IMR-90 (cell line): ENCODE data around the gene SPEF2. TPM values are rescaled to one million over a fixed set of nuclear protein-coding genes. Genes with fewer than 3 reads are reported as not detected.

Experiments
- ATAC-seq: fragments of 200-7000 bp; cut with Tn5 transposase; 2 replicates; pipeline ENCODE4 v1.9.1; 2020; ENCODE audit warnings: low read depth, mild to moderate bottlenecking, moderate library complexity
- BruUV-seq: library from RNA; stranded (reverse); fragments of 400-500 nt; replicated peaks from 2 replicates; lab custom pipeline; 2021; lab: Mats Ljungman, UMichigan
- CTCF ChIA-PET: fragments of 300-600 bp; formaldehyde crosslinking; extraction: SDS; loops from one replicate; lab custom pipeline; 2021; ENCODE audit warnings: antibody characterized with exemption; lab: Yijun Ruan, JAX
- POLR2A ChIA-PET: fragments of 300-600 bp; sonication (Branson Sonifier 250); formaldehyde crosslinking; loops from one replicate; lab custom pipeline; 2022; ENCODE audit warnings: antibody characterized with exemption; ENCODE audit not compliant: unreplicated experiment; lab: Charles Lee
- DNase-seq: peaks from one replicate; pipeline ENCODE4 v3.0.0; 2013
- H2AFZ ChIP-seq: replicated peaks from 2 replicates; pipeline ENCODE3; 2013; ENCODE audit warnings: low read length, mild to moderate bottlenecking; ENCODE audit not compliant: poor library complexity
- H2AK5ac ChIP-seq: 2 replicates; pipeline ENCODE4 v1.6.1; 2013; ENCODE audit warnings: low read depth, low read length, inconsistent platforms
- H2AK9ac ChIP-seq: replicated peaks from 2 replicates; pipeline ENCODE3; 2013; ENCODE audit warnings: mild to moderate bottlenecking, low read depth, low read length, moderate library complexity; ENCODE audit not compliant: poor library complexity
- H2BK120ac ChIP-seq: 2 replicates; pipeline ENCODE4 v1.6.1; 2013; ENCODE audit warnings: low read depth, low read length, inconsistent platforms
- H2BK15ac ChIP-seq: 3 replicates; pipeline ENCODE4 v1.6.1; 2013; ENCODE audit warnings: low read depth, low read length, inconsistent platforms
- H2BK20ac ChIP-seq: 2 replicates; pipeline ENCODE4 v1.6.1; 2013; ENCODE audit warnings: low read depth, mild to moderate bottlenecking, inconsistent platforms, low read length, moderate library complexity
- H2BK5ac ChIP-seq: 2 replicates; pipeline ENCODE4 v1.6.1; 2013; ENCODE audit warnings: mild to moderate bottlenecking, low read depth, low read length, inconsistent platforms; ENCODE audit not compliant: poor library complexity, severe bottlenecking
- H3K14ac ChIP-seq: replicated peaks from 2 replicates; pipeline ENCODE4 v1.6.1; 2013; ENCODE audit warnings: low read depth, low read length, inconsistent platforms
- H3K18ac ChIP-seq: 2 replicates; pipeline ENCODE4 v1.6.1; 2013; ENCODE audit warnings: low read depth, low read length, control low read depth
- H3K23ac ChIP-seq: 2 replicates; pipeline ENCODE4 v1.6.1; 2013; ENCODE audit warnings: low read depth, low read length, inconsistent platforms
- H3K27ac ChIP-seq: 2 replicates; pipeline ENCODE4 v1.5.1; 2013; ENCODE audit warnings: mild to moderate bottlenecking, control low read depth, low read length; ENCODE audit not compliant: insufficient read depth
- H3K27me3 ChIP-seq: 2 replicates; pipeline ENCODE4 v1.6.1; 2013; ENCODE audit warnings: low read length; ENCODE audit not compliant: control insufficient read depth, insufficient read depth
- H3K36me3 ChIP-seq: 2 replicates; pipeline ENCODE4 v1.6.1; 2013; ENCODE audit warnings: low read length, mixed read lengths; ENCODE audit not compliant: control insufficient read depth, insufficient read depth
- H3K4ac ChIP-seq: 2 replicates; pipeline ENCODE4 v1.6.1; 2013; ENCODE audit warnings: low read depth, low read length, inconsistent platforms
- H3K4me1 ChIP-seq: 2 replicates; pipeline ENCODE4 v1.6.1; 2013; ENCODE audit warnings: low read length, mixed read lengths; ENCODE audit not compliant: control insufficient read depth, insufficient read depth
- H3K4me2 ChIP-seq: 2 replicates; pipeline ENCODE4 v1.6.1; 2013; ENCODE audit warnings: low read depth, mild to moderate bottlenecking, control low read depth, low read length, moderate library complexity
- H3K4me3 ChIP-seq: 2 replicates; pipeline ENCODE4 v1.5.1; 2013; ENCODE audit warnings: low read depth, mild to moderate bottlenecking, control low read depth, low read length, moderate library complexity; ENCODE audit not compliant: insufficient read depth
- H3K56ac ChIP-seq: 2 replicates; pipeline ENCODE4 v1.6.1; 2013; ENCODE audit warnings: low read length, inconsistent platforms; ENCODE audit not compliant: insufficient read depth; ENCODE audit errors: extremely low read depth
- H3K79me1 ChIP-seq, 2 experiments: 2 replicates each; pipeline ENCODE4 v1.6.1; 2013; ENCODE audit warnings: low read length in 2 of 2, inconsistent platforms in 1 of 2, low read depth in 1 of 2
- H3K9ac ChIP-seq: 2 replicates; pipeline ENCODE4 v1.6.1; 2013; ENCODE audit warnings: low read depth, low read length, control low read depth
- H3K9me1 ChIP-seq: 2 replicates; pipeline ENCODE4 v1.6.1; 2013; ENCODE audit warnings: low read length, inconsistent platforms; ENCODE audit not compliant: insufficient read depth
- H3K9me3 ChIP-seq: 2 replicates; pipeline ENCODE4 v1.6.1; 2013; ENCODE audit warnings: low read length; ENCODE audit not compliant: control insufficient read depth, insufficient read depth
- H4K20me1 ChIP-seq: 2 replicates; pipeline ENCODE4 v1.6.1; 2013; ENCODE audit warnings: low read length, inconsistent platforms; ENCODE audit not compliant: insufficient read depth
- H4K5ac ChIP-seq: 2 replicates; pipeline ENCODE4 v1.6.1; 2013; ENCODE audit warnings: mild to moderate bottlenecking, low read depth, low read length, control low read depth
- H4K8ac ChIP-seq, 2 experiments: 2 replicates each; pipeline ENCODE4 v1.6.1; 2013; ENCODE audit warnings: low read depth in 2 of 2, low read length in 2 of 2, control low read depth in 1 of 2, inconsistent platforms in 1 of 2
- H4K91ac ChIP-seq: 2 replicates; pipeline ENCODE4 v1.6.1; 2013; ENCODE audit warnings: low read depth, low read length, inconsistent platforms; ENCODE audit not compliant: insufficient read depth
- BHLHE40 ChIP-seq: fragments of 150-350 bp; IDR thresholded peaks from 2 replicates; pipeline ENCODE4 v1.6.1; 2016; ENCODE audit warnings: mild to moderate bottlenecking, low read depth, low read length
- CEBPB ChIP-seq: IDR thresholded peaks from 2 replicates; pipeline ENCODE4 v1.6.1; 2012; ENCODE audit warnings: low read depth, low read length, improper control_type of control experiment
- CHD1 ChIP-seq: IDR thresholded peaks from 2 replicates; pipeline ENCODE4 v1.6.1; 2012; ENCODE audit warnings: low read depth, low read length, improper control_type of control experiment
- CTCF ChIP-seq: conservative IDR thresholded peaks from 2 replicates; pipeline ENCODE4 v1.5.1; 2012; ENCODE audit warnings: mild to moderate bottlenecking, low read depth, low read length, improper control_type of control experiment
- ELK1 ChIP-seq: fragments of 150-350 bp; IDR thresholded peaks from 2 replicates; pipeline ENCODE4 v1.6.1; 2016; ENCODE audit warnings: low read depth, mild to moderate bottlenecking, low read length, moderate library complexity, borderline replicate concordance
- FOS ChIP-seq: fragments of 150-350 bp; IDR thresholded peaks from 2 replicates; pipeline ENCODE4 v1.6.1; 2016; ENCODE audit warnings: low read depth, low read length
- MAFK ChIP-seq: IDR thresholded peaks from 2 replicates; pipeline ENCODE4 v1.6.1; 2012; ENCODE audit warnings: low read depth, low read length, improper control_type of control experiment
- MAZ ChIP-seq: IDR thresholded peaks from 2 replicates; pipeline ENCODE4 v1.6.1; 2012; ENCODE audit warnings: low read depth, mild to moderate bottlenecking, low read length, improper control_type of control experiment, moderate library complexity, borderline replicate concordance
- MXI1 ChIP-seq: IDR thresholded peaks from 2 replicates; pipeline ENCODE4 v1.6.1; 2012; ENCODE audit warnings: low read depth, mild to moderate bottlenecking, low read length, moderate library complexity, borderline replicate concordance
- NFE2L2 ChIP-seq: fragments of 150-350 bp; IDR thresholded peaks from 2 replicates; pipeline ENCODE4 v1.6.1; 2016; ENCODE audit warnings: low read depth, mild to moderate bottlenecking, low read length
- POLR2A ChIP-seq: IDR thresholded peaks from 2 replicates; pipeline ENCODE4 v1.6.1; 2012; ENCODE audit warnings: mild to moderate bottlenecking, low read depth, low read length
- RAD21 ChIP-seq: IDR thresholded peaks from 2 replicates; pipeline ENCODE4 v1.6.1; 2012; ENCODE audit warnings: low read length, improper control_type of control experiment
- RCOR1 ChIP-seq: IDR thresholded peaks from 2 replicates; pipeline ENCODE4 v1.6.1; 2012; ENCODE audit warnings: mild to moderate bottlenecking, low read length, improper control_type of control experiment; ENCODE audit not compliant: insufficient replicate concordance
- RFX5 ChIP-seq: IDR thresholded peaks from 2 replicates; pipeline ENCODE4 v1.8.0; 2012; ENCODE audit warnings: low read depth, mild to moderate bottlenecking, low read length, moderate library complexity
- SMC3 ChIP-seq: fragments of 150-350 bp; IDR thresholded peaks from 2 replicates; pipeline ENCODE4 v1.6.1; 2016; ENCODE audit warnings: low read depth, mild to moderate bottlenecking, antibody characterized with exemption, low read length, moderate library complexity
- USF2 ChIP-seq: fragments of 150-350 bp; IDR thresholded peaks from 2 replicates; pipeline ENCODE4 v1.6.1; 2017; ENCODE audit warnings: mild to moderate bottlenecking, antibody characterized with exemption, low read length, low read depth
- WGBS, 2 experiments: methylation state at CpG; one replicate each; pipeline versions ENCODE4 v1.1.5 to v1.1.7; 2013; ENCODE audit warnings: missing lambda C conversion rate in 2 of 2; ENCODE audit not compliant: insufficient read length in 1 of 2; ENCODE audit errors: extremely low coverage in 2 of 2; 5-methylcytosine and 5-hydroxymethylcytosine counted together
- dilution Hi-C: fragments of 300-500 bp; cut with HindIII; formaldehyde crosslinking; loops from one replicate; pipeline ENCODE4 v1.14.3; 2018; ENCODE audit warnings: low sequenced_read_pairs; ENCODE audit not compliant: unreplicated experiment
- in situ Hi-C: fragments of 300-500 bp; cut with MboI; formaldehyde crosslinking; loops from 3 replicates; pipeline ENCODE4 v1.14.3; 2019; ENCODE audit warnings: low sequenced_read_pairs, inconsistent platforms, mixed read lengths
- intact Hi-C: fragments of 100-400 bp; cut with micrococcal nuclease; formaldehyde crosslinking; loops from 2 replicates; pipeline ENCODE4 v1.10.0; 2022
- polyA plus RNA-seq, 3 experiments: library from polyadenylated mRNA; depleted of rRNA; stranded (reverse); fragments of >200 nt; gene quantifications; 2 replicates each; pipeline ENCODE4 v1.2.3, GENCODE V29; 2012; ENCODE audit warnings: low replicate concordance in 1 of 3
- total RNA-seq: library from RNA; depleted of rRNA; stranded (reverse); fragments of >200 nt; gene quantifications from 2 replicates; pipeline ENCODE4 v1.2.3, GENCODE V29; 2012

SPEF2 gene
- total and polyA plus RNA-seq, 2 of the 4 experiments (the other 2 are of a cell fraction): 1.7 to 2.3 TPM

GRCh38 chr5:35741971-35742370 is 124.3 kb downstream of the SPEF2 start:
- no peak overlapping the region for H2AK9ac ChIP-seq
- ChIA-PET POLR2A (no interaction called here), CTCF (no interaction called here)
- no peaks in the 10 kb centered on the region for H4K20me1 ChIP-seq
- no peak overlapping the region for H3K9ac ChIP-seq
- no peak overlapping the region for H2BK15ac ChIP-seq
- no peak overlapping the region for H3K56ac ChIP-seq
- no peak for ATAC-seq
- no peaks in the 10 kb centered on the region for H3K9me3 ChIP-seq
- WGBS, 2 experiments: no CpG with 5 or more reads among the region's 1 CpG
- H3K36me3 ChIP-seq: no peaks in the 10 kb centered on the region
- H2BK5ac ChIP-seq: no peak overlapping the region
- no peak overlapping the region for H2AFZ ChIP-seq
- no peaks in the 10 kb centered on the region for H3K4me1 ChIP-seq
- H4K91ac ChIP-seq: no peak overlapping the region
- no peak overlapping the region for H3K27ac ChIP-seq
- no peaks in the 10 kb centered on the region for H3K9me1 ChIP-seq
- TF ChIP-seq CTCF: no peak
- no peak for TF ChIP-seq RFX5
- TF ChIP-seq CEBPB: no peak
- TF ChIP-seq MAFK: no peak
- TF ChIP-seq ELK1: no peak
- TF ChIP-seq USF2: no peak
- no peak for TF ChIP-seq MAZ
- TF ChIP-seq FOS: no peak
- TF ChIP-seq SMC3: no peak
- no peak for TF ChIP-seq POLR2A
- TF ChIP-seq CHD1: no peak
- no peak for TF ChIP-seq BHLHE40
- TF ChIP-seq MXI1: no peak
- no peak for TF ChIP-seq NFE2L2
- TF ChIP-seq RAD21: no peak
- TF ChIP-seq RCOR1: no peak
- intact Hi-C loops: no loop called here
- BruUV-seq: no TSS peak
- no peak overlapping the region for H3K23ac ChIP-seq
- H2AK5ac ChIP-seq: no peak overlapping the region
- no peak overlapping the region for H2BK20ac ChIP-seq
- dilution Hi-C loops: no loop called here
- no peak overlapping the region for H2BK120ac ChIP-seq
- H3K4me3 ChIP-seq: no peak overlapping the region
- H3K4me2 ChIP-seq: no peak overlapping the region
- H3K14ac ChIP-seq: no peak overlapping the region
- in situ Hi-C loops: no loop called here
- no peak overlapping the region for H4K8ac ChIP-seq
- no peak overlapping the region for H3K18ac ChIP-seq
- no peak overlapping the region for H3K4ac ChIP-seq
- no peak for DNase-seq
- no peaks in the 10 kb centered on the region for H3K27me3 ChIP-seq
- no peak overlapping the region for H4K5ac ChIP-seq
- H3K79me1 ChIP-seq: no peaks in the 10 kb centered on the region
